ENCODE results near the gene FOXF1.

The FOXF1 gene

GRCh38 chr16:86492961-86493629 is 17.2 kb upstream of the FOXF1 start:
- no peak for DNase-seq

GRCh38 chr16:86494039-86494564 is 16.2 kb upstream of the FOXF1 start:
- DNase-seq, result no peak

DNA sequence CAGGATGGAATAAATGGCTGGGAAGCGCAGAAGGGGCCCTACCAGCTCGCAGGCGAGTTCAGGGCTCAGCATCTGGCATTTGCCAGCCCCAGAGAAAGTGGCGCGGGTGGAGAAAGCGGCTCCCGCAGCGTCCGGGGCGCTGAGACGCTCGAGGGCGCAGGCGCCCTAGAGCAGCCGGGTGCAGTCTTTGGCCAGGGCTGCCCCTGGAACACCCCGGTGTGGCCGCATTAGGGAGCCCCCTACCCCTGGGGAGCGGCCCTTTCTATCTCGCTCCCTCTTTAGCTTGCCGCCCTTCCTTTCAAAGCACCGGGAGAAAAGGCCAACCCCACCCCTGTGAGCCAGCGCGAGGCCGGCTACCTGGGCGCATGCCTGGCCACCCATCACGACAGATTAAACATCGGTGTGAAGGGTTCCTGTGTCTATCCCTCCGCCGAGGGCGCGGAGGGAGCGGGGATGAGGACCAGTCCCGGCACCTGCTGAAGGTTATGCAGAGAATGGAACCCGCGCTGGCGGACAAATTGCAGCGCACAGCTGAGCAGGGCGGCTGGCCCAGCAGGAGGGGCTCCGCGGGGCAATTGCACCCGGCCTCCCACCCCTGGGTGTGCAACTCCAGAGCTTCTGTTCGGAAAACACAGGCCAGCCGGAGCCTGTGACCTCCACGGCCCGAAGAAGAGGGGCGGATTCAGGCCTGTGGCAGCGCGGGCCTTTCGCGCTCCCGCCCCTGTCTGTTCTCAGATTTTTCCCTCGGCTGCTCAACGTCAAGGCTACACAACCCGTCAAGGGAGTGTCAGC is 15.6 kb upstream of the FOXF1 start:
- DNase-seq, result no peak

- no peak for DNase-seq
These were observed 15.0 kb upstream of the FOXF1 start for GRCh38 chr16:86495357-86495701.

DNA sequence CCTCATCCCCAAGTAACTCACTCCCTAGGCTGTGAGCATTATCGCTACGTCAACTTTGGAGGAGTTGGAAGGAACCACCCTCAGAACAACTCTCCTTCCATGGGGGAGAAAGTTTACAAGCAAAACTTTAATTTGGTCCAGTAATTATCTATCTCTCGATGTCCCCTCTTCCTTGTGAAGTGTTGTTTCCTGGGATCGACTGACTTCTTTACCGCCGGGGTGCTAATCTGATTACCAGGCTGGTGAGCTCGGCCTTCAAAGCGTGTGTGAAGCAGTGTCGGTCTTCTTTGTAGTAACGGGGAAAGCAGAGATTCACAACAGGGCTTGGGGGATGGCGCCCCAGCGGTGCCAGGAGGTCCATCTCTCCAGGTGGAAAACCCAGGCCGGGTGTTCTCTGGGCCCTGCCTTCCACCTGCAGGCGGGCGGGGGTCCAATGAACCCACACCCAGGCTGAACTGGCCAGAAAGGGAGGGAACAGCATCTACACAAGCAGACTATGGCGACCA is 14.5 kb upstream of the FOXF1 start:
- DNase-seq, result no peak

DNA sequence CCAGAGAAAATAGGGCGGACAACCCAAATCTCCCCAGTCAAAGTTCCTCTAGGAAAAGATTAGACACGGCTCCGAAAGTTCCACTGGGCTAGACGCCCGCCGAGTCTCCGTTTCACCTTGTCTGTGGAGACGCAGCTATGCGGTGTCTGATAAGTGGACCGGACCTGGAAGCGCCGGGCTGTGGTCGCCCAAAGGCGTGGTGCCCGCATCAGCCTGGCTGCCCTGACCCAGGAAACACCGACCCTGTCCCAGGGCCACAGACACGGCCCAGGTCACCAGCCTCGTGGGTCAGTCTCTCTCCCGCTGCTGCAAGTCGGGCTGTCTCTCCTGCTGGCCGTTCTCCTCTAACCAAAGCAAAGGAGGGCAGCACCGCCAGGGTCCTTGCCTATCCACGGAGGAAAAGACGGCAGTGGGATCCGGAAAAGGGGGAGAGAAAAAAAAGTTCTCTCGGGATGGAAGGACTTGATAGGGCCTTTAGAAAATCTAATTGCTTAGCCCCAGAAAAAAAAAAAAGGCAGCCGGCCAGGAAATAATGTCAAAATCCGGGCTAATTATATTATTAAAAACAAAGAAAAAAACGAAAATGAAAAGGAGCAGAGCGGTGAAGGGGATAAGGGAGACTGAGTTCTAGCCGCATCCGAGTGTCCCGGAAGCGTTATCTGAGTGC is 13.9 kb upstream of the FOXF1 start:
- no peak for DNase-seq

GRCh38 chr16:86496929-86497461 is 13.3 kb upstream of the FOXF1 start:
- no peak for DNase-seq

GRCh38 chr16:86497551-86498021 is 12.7 kb upstream of the FOXF1 start:
- no peak for DNase-seq

DNA sequence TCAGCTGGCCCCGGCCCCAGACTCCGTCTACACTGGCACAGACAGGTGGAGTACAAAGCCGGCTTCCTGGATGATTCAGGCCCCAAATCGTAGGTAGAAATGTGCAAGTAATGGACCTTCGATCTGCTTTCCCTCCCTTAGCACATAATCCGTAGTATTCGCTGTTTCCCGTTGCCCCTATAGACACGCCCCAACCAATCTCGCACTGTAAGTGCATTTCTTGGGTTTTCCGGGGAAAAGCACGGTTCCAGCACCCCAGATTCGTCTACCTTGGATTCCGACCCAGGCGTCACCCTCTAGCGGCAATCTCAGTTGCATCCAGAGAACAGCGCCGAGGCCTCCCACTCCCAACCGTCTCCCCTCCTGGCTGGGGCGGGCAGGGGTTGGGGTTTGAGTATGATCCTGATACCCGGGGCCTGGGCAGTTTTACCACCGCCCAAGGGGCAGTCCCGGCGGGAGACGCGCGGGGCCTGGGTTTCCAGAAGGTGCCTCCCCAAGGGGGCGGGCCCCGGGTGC is 12.1 kb upstream of the FOXF1 start:
- no peak for DNase-seq

DNA sequence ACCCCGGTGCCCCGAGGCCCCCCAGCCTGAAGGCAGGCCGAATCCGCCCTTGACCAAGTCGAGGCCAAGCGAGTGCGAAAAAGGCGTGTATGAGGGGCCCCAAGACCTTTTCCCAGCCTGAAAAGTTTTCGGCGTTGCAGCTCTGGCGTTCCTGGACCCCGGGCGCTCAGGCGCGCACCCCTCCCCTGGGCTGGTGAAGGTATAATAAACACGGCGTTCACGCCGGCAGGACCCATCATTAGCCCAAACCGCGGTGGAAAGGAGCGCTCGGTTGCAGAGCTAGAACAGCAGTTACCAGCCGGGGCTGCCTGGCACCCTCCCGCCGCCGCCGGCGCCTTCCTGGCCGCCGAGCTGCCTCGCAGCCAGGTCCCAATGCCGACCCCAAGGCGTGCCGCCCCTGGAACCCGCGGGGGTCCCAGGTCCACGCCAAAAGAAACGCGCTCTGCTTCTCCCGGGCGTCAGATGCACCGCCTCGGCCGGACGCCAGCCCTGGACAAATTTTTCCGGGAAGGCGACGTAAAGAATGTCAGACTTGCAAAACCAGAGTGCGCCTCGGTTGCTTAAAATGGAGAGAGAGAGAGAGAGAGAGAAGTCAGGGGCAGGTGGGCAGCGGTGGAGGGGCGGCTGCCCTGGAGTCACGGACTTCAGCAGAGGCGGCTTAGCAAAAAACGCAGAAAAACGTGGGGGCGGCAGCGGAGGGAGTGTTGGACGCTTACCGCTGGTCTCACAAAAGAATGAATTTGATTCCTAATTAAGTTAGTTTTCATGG is 11.5 kb upstream of the FOXF1 start:
- DNase-seq, result no peak

DNA sequence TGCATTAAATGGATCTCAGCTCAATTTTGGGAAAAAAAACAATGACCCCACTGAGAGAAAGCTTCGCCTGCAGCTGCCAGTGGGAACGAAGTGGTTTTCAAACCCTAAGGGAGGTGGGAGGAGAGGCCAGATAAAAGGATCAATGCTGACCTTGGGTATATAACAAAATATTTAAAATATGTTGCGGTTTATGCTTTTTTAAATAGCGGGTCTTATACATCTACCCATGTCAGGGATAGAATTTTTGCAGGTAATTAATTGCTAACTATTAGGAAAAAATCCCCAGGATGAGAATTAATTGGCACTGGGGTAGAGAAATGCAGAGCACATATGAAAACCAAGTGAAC is 10.9 kb upstream of the FOXF1 start:
- DNase-seq, result no peak

DNA sequence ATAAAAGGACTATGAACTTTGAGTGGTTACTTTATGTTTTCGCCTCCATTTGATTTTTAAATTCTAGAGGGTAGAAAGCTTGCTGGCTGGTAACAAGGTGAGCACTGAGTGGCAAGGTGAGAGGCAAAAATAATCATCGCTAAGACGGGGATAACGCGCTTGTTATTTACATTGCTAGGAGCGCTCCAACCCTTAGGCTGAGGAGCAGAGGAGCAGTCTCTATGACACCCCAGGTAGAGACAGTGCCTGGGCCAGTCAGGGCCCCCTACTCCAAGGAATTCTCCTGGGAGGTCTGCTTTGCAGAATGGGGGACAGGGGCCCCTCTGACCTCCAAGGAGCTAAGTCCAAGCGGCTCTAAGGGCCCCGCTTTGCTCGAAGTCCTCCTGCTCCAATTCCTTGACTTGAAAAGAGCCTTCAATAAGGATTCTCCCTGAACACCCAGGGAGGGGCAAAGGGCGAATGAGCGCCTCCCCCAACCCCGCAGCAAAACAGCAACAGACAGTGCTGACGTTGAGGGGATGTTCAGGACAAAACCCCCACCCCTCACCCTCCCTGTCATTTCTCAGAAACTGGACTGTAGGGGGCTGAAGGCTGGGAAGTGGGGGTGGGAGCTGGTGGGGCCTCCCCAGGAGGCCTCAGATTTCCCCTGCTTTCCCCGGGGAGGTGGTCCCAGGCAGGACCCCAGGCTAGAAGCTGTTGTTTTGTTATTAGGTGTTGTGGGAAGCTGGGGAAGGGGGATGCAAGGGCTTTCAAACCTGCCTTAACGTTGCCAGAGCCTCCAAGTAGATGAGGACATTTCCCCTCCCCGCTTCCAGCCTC is 10.2 kb upstream of the FOXF1 start:
- no peak for DNase-seq

GRCh38 chr16:86500708-86501510 is 9.4 kb upstream of the FOXF1 start:
- DNase-seq, result no peak

GRCh38 chr16:86501989-86502855 is 8.1 kb upstream of the FOXF1 start:
- DNase-seq, result no peak

DNA sequence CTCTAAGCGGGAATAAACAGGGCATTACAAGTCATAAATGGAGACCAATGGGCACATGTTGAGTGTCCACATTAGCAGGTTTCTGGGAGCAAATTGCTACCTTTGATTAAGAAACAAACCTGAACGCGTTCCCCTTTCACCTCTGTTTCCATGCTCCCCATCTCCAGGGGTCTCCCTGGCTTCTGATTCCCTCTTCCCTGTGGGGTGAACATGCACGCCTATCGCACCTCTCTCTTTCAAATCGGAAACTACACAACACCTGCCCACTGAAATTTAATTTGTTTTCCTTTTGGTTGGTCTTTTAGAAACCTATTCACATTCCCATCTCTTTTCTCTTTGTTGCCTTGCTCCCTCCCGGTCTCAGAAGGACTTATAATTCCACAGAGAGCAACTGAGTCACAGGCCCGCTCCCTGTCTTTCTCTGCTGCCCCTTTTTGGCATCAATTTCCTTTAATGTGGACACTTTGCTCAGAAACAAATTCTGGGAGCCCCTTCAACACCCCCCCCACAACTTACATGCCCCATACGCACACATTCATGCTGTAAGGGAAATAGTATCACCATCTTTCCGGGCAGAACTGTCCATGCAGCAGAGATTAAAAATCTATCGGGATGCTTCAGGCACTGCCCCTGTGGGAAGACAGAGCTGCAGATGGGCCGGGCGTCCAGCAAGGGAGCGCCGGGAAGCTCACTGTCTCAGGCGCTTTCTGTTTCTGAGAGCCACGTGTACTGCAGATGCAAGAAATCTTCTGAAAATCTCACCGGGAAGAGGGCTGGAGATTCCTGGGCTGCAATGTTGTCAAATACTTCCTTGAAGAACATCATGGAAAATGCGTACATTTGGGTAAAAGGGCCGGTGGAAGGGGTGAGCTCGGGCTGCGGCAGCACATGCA is 7.2 kb upstream of the FOXF1 start:
- DNase-seq, result no peak

DNA sequence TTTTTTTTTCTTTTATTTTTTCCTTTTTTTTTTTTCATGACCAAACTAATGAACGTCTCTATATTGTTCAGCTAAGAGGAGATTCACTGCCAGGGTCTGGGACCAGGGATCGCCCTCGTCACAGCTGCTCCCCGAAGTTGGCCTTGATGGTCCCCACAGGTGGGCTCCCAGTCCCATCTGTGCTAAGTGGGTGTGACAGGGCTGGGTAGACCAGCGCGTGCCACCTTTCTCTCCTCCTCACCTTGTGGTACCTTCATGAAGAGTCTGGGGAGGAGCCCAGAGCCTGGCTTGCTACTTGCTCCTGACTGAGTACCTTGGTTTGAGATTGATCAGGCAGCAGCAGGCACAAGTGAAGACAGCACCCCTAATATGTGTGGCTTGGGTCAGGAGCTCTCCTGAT is 6.5 kb upstream of the FOXF1 start:
- DNase-seq, result no peak

- no peak for DNase-seq
These were observed 5.8 kb upstream of the FOXF1 start for GRCh38 chr16:86504315-86505184.

Measured in activated CD4-positive, alpha-beta T cell treated with anti-CD3 and anti-CD28 coated beads, Interleukin-2, Interleukin-6, amounts not matched to agents 100 ng/mL and 50 ng/mL, durations not matched to agents 16 hours and 8 hours (primary cell).